ENCODE measurements around the gene GRIN1. TPM values are rescaled to one million over a fixed set of nuclear protein-coding genes. Genes with fewer than 3 reads are reported as not detected.
A peak's percentile ranks its signal among the peaks of the same experiment; 100 is the strongest.

Gene GRIN1
- total RNA-seq, 1 experiment from 2014 or later, result 2.9 TPM

- WGBS (ENCODE audit: extremely low coverage, insufficient read length, low lambda C conversion rate), result no CpG with 5 or more reads among the region's 86 CpGs
- Histone ChIP-seq H4K91ac (ENCODE audit: insufficient read length, low read depth, low read length) (no peak overlapping the region), H2BK120ac (ENCODE audit: low read depth, low read length, poor library complexity, severe bottlenecking) (no peak overlapping the region), H3K23ac (ENCODE audit: insufficient read length, low read depth, low read length) (no peak overlapping the region), H3K18ac (ENCODE audit: insufficient read length, low read depth, low read length) (peak overlapping the region; percentile 65), H2BK15ac (ENCODE audit: low read depth, low read length) (no peak overlapping the region), H4K5ac (ENCODE audit: insufficient read length, low read depth, low read length) (no peak overlapping the region), H4K8ac (replicated peaks; ENCODE audit: insufficient read length, low read depth, low read length) (no peak overlapping the region), H2BK12ac (ENCODE audit: insufficient read length, low read depth, low read length) (no peak overlapping the region), H3K23me2 (ENCODE audit: insufficient read length, low read depth, low read length, poor library complexity, severe bottlenecking) (peaks cover 4% of the 10 kb centered on the region), H2AFZ (ENCODE audit: low read length) (no peak overlapping the region), H3K27me3 (ENCODE audit: insufficient read depth, low read length) (no peaks in the 10 kb centered on the region), H3K4ac (ENCODE audit: low read depth, low read length) (no peak overlapping the region), H2AK5ac (ENCODE audit: insufficient read length, low read length) (no peak overlapping the region), H3K9ac (ENCODE audit: extremely low read depth, insufficient read length, low read length) (peak overlapping the region; percentile 28), H3K27ac (ENCODE audit: insufficient read length, low read depth, low read length) (no peak overlapping the region), H3T11ph (ENCODE audit: low read length) (no peak overlapping the region), H4K20me1 (ENCODE audit: control insufficient read depth, insufficient read depth, insufficient read length) (no peaks in the 10 kb centered on the region), H3K4me1 (ENCODE audit: insufficient read depth, low read length) (no peaks in the 10 kb centered on the region), H3K56ac (ENCODE audit: insufficient read length, low read depth, low read length) (no peak overlapping the region), H2BK5ac (ENCODE audit: insufficient read length, low read length) (no peak overlapping the region), H3K79me1 (ENCODE audit: insufficient read depth, low read depth, low read length, poor library complexity, severe bottlenecking) (no peaks in the 10 kb centered on the region), H3K9me3 (ENCODE audit: control insufficient read depth, low read depth, low read length) (no peaks in the 10 kb centered on the region), H3K79me2 (ENCODE audit: insufficient read depth, low read length) (no peaks in the 10 kb centered on the region), H3K14ac (ENCODE audit: insufficient read depth, low read length) (peak overlapping the region; percentile 72), H2BK20ac (ENCODE audit: low read depth, low read length, poor library complexity, severe bottlenecking) (no peak overlapping the region), H3K4me2 (ENCODE audit: insufficient read depth, insufficient read length, low read length) (peak overlapping the region; percentile 71)
- Mint-ChIP-seq H3K4me1 (peaks cover 14 to 17% of the 10 kb centered on the region in 2 experiments), H3K9me3 (no peaks in the 10 kb centered on the region), H3K27ac (no peak overlapping the region), H3K36me3 (ENCODE audit: insufficient read depth in 1 of 3, low read depth in 3 of 3) (no peaks in the 10 kb centered on the region; a peak in 1 of 7 replicates), H3K27me3 (ENCODE audit: low read depth) (peaks cover 42% of the 10 kb centered on the region), H3K4me3 (peak overlapping the region; percentile 76 to 81)
- DNase-seq, result peak; percentile 92
- no peak for TF ChIP-seq CTCF (conservative IDR thresholded peaks at IDR 0.05)
Observed at GRCh38 chr9:137129456-137130175, 9.3 kb upstream of the GRIN1 start.

All from H9 (cell line).